Hepatocyte (in vitro differentiated cells): ENCODE data around the gene HPSE2. TPM values are rescaled to one million over a fixed set of nuclear protein-coding genes. Genes with fewer than 3 reads are reported as not detected.

Experiments used
- DNase-seq: peaks from one replicate; pipeline ENCODE4 v3.0.0-alpha.2; 2016; ENCODE audit warnings: low spot score
- H2AFZ ChIP-seq: fragments of 200-600 bp; sonication (generic); 2 replicates; pipeline ENCODE4 v1.6.0; 2016; ENCODE audit warnings: antibody characterized with exemption, mild to moderate bottlenecking
- H3K27ac ChIP-seq: fragments of 200-600 bp; sonication (generic); 2 replicates; pipeline ENCODE4 v1.5.1; 2016; ENCODE audit warnings: mild to moderate bottlenecking
- H3K27me3 ChIP-seq: fragments of 200-600 bp; sonication (generic); 2 replicates; pipeline ENCODE4 v1.6.1; 2016
- H3K36me3 ChIP-seq: fragments of 200-600 bp; sonication (generic); replicated peaks from 2 replicates; pipeline ENCODE4 v1.5.1; 2016; ENCODE audit warnings: low read depth; ENCODE audit not compliant: insufficient read depth
- H3K4me1 ChIP-seq: fragments of 200-600 bp; sonication (generic); 2 replicates; pipeline ENCODE4 v1.5.1; 2016; ENCODE audit warnings: mild to moderate bottlenecking, moderate library complexity; ENCODE audit not compliant: insufficient read depth
- H3K4me2 ChIP-seq: fragments of 200-600 bp; sonication (generic); 2 replicates; pipeline ENCODE4 v1.6.0; 2016
- H3K4me3 ChIP-seq: fragments of 200-600 bp; sonication (generic); 2 replicates; pipeline ENCODE4 v1.5.1; 2016; ENCODE audit warnings: mild to moderate bottlenecking
- H3K79me2 ChIP-seq: fragments of 200-600 bp; sonication (generic); 2 replicates; pipeline ENCODE4 v1.6.0; 2017; ENCODE audit warnings: mild to moderate bottlenecking
- H3K9me2 ChIP-seq: fragments of 200-600 bp; sonication (generic); replicated peaks from 2 replicates; pipeline ENCODE4 v1.6.0; 2017; ENCODE audit warnings: mild to moderate bottlenecking; ENCODE audit not compliant: insufficient read depth
- H3K9me3 ChIP-seq: fragments of 200-600 bp; sonication (generic); 2 replicates; pipeline ENCODE4 v1.5.1; 2016; ENCODE audit warnings: low read depth, mild to moderate bottlenecking
- H4K20me1 ChIP-seq: fragments of 200-600 bp; sonication (generic); 2 replicates; pipeline ENCODE4 v1.6.0; 2016; ENCODE audit warnings: mild to moderate bottlenecking; ENCODE audit not compliant: insufficient read depth, poor library complexity, severe bottlenecking
- EZH2 ChIP-seq: fragments of 200-600 bp; sonication (generic); IDR thresholded peaks from 2 replicates; pipeline ENCODE4 v1.6.1; 2016; ENCODE audit warnings: antibody characterized with exemption, mild to moderate bottlenecking, borderline replicate concordance
- EZH2phosphoT487 ChIP-seq: fragments of 200-600 bp; sonication (generic); IDR thresholded peaks from one replicate; pipeline ENCODE4 v1.6.1; 2018; ENCODE audit warnings: antibody characterized with exemption, mild to moderate bottlenecking, low read depth, moderate library complexity; ENCODE audit not compliant: unreplicated experiment, severe bottlenecking
- WGBS: methylation state at CpG from one replicate; pipeline ENCODE4 v1.1.6; 2016; ENCODE audit warnings: low lambda C conversion rate; ENCODE audit errors: missing lambda C conversion rate; 5-methylcytosine and 5-hydroxymethylcytosine counted together
- polyA plus RNA-seq: library from polyadenylated mRNA; unstranded; fragments of >200 nt; fragmentation: Nextera tagmentation; extraction: Ambion mirVana; gene quantifications from 2 replicates; pipeline ENCODE4 v1.2.1, GENCODE V29; 2016
- total RNA-seq: library from RNA; depleted of rRNA; stranded (reverse); fragments of >200 nt; gene quantifications from 2 replicates; pipeline ENCODE4 v1.2.3, GENCODE V29; 2014
- TF ChIP-seq, protein P1 (sequence below): fragments of 200-600 bp; sonication (generic); IDR thresholded peaks from 2 replicates; pipeline ENCODE4 v1.5.1; 2016; ENCODE audit warnings: antibody characterized with exemption, mild to moderate bottlenecking; ENCODE audit not compliant: poor library complexity

HPSE2 gene
- total and polyA plus RNA-seq, 2 experiments from 2014 or later, result 3.7 to 5.7 TPM

DNA sequence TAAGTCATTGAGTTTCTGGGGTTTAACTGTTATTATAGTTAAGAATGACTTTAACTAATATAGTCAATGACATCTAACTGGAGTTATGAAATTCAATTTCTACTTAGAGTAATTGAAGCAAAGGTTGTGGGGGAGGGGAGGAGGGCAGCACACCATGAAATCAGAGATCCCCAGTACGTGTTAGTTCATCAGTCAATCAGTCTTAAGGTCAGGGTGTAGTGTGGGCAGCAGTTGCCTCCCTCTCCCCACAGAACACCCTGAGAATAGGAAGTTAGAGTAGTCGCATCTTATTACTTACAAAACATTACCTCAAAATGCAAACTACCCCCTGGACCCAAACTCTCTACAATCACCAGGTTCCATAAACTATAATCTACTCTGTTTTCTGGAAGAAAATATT, 781.9 kb downstream of the HPSE2 start:
- no peaks in the 10 kb centered on the region for H3K36me3 ChIP-seq
- TF ChIP-seq EZH2phosphoT487, result no peak
- 80% methylated on average over 2 of the region's 2 CpGs for WGBS
- H4K20me1 ChIP-seq, result no peaks in the 10 kb centered on the region
- no peak overlapping the region for H3K27ac ChIP-seq
- no peaks in the 10 kb centered on the region for H3K4me1 ChIP-seq
- no peak overlapping the region for H3K4me2 ChIP-seq
- H3K79me2 ChIP-seq, result no peaks in the 10 kb centered on the region
- no peaks in the 10 kb centered on the region for H3K9me2 ChIP-seq
- DNase-seq, result no peak
- H3K27me3 ChIP-seq, result no peaks in the 10 kb centered on the region
- no peaks in the 10 kb centered on the region for H3K9me3 ChIP-seq
- H2AFZ ChIP-seq, result no peak overlapping the region
- H3K4me3 ChIP-seq, result no peak overlapping the region

DNA sequence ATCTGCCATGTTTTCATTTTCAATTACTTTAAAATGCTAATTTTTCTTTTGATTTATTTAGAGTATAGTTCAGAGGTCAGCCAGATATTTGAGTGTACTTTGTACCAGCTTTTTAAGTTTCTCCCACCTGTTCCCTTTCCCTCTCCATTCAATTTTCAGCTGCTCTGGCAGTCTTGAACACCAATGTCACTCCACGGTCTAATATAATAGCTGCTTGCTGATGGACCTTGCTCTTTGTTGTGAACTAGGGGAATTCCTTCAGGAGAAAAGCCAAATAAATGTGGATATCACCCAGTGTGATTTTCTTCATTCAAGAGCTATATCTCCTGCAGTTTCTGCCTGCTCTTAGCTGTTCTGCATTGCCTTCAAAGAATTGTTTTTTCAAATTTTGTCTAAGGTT, 785.0 kb downstream of the HPSE2 start:
- TF ChIP-seq EZH2 (no peak), EZH2phosphoT487 (no peak)
- TF ChIP-seq, protein P1, sequence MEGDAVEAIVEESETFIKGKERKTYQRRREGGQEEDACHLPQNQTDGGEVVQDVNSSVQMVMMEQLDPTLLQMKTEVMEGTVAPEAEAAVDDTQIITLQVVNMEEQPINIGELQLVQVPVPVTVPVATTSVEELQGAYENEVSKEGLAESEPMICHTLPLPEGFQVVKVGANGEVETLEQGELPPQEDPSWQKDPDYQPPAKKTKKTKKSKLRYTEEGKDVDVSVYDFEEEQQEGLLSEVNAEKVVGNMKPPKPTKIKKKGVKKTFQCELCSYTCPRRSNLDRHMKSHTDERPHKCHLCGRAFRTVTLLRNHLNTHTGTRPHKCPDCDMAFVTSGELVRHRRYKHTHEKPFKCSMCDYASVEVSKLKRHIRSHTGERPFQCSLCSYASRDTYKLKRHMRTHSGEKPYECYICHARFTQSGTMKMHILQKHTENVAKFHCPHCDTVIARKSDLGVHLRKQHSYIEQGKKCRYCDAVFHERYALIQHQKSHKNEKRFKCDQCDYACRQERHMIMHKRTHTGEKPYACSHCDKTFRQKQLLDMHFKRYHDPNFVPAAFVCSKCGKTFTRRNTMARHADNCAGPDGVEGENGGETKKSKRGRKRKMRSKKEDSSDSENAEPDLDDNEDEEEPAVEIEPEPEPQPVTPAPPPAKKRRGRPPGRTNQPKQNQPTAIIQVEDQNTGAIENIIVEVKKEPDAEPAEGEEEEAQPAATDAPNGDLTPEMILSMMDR, result no peak
- WGBS, result 41% methylated on average over 1 of the region's 1 CpG
- Histone ChIP-seq H3K36me3 (no peaks in the 10 kb centered on the region), H3K9me3 (no peaks in the 10 kb centered on the region), H3K79me2 (peaks cover 13% of the 10 kb centered on the region), H3K27me3 (no peaks in the 10 kb centered on the region), H3K4me2 (peak overlapping the region; percentile 25), H3K4me1 (no peaks in the 10 kb centered on the region), H3K27ac (no peak overlapping the region), H3K9me2 (no peaks in the 10 kb centered on the region), H3K4me3 (no peak overlapping the region), H2AFZ (no peak overlapping the region), H4K20me1 (no peaks in the 10 kb centered on the region)
- no peak for DNase-seq

DNA sequence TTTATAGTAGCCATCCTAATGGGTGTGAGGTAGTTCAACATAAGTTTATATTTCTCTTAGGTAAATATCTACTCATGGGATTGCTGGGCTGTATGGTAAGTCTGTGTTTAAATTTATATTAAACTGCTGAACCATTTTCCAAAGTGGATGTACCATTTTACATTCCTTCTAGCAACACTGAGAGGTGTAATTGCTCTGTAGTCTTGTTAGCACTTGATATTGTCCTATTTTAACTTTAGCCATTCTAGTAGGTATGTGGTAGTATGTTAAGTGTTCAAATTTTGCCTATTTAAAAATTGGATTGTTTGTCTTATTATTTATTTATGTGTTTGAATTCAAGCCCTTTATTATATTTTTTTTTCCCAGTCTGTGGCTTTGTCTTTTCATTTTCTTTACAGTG, 786.4 kb downstream of the HPSE2 start:
- Histone ChIP-seq H4K20me1 (no peaks in the 10 kb centered on the region), H3K9me3 (no peaks in the 10 kb centered on the region), H3K27ac (no peak overlapping the region), H3K36me3 (no peaks in the 10 kb centered on the region), H3K9me2 (no peaks in the 10 kb centered on the region), H2AFZ (no peak overlapping the region), H3K4me3 (no peak overlapping the region), H3K4me1 (no peaks in the 10 kb centered on the region), H3K27me3 (no peaks in the 10 kb centered on the region), H3K79me2 (peaks cover 14% of the 10 kb centered on the region), H3K4me2 (no peak overlapping the region)
- no peak for DNase-seq
- no peak for TF ChIP-seq EZH2phosphoT487
- no peak for TF ChIP-seq EZH2

DNA sequence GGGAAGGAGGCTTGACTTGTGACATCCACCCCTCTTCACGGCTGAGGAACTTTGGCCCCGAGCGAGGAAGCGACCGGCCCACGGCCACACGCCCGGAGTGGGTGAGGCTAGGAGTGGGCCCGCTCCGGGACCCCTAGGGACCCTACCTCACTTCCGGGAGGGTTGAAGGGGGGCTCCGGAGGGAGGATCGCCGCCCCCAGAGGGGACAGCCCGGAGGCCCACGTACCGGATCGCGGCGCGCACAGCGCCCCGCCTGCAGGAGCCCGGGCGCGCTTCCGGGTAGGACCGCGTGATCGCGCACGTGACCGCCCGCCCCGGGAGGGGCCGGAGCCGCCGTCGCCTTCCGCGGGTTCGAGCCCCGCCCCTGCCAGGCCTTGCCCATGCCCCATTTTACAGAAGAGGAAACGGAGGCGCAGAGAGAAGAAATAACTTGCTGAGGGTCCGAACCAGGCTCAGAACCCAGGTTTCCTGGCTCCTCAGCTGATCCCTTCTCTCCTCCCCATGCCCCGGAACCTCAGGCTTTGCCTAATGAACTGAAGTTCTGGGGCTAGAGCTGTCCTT, 788.9 kb downstream of the HPSE2 start, which contains the start of gene HPS1:
HPS1 (minus strand) TSS at position 275 of the 561 bp plus-strand sequence. CDS start 3,695 bp downstream, outside the sequence.
- Histone ChIP-seq H3K4me2 (peak within 1 kb of the TSS; percentile 93), H4K20me1 (no peaks in the 10 kb centered on the region), H3K9me2 (no peaks in the 10 kb centered on the region), H2AFZ (peak within 1 kb of the TSS; percentile 99), H3K79me2 (peaks cover 14% of the 10 kb centered on the region), H3K36me3 (no peaks in the 10 kb centered on the region), H3K27ac (peak within 1 kb of the TSS; percentile 95), H3K9me3 (no peaks in the 10 kb centered on the region), H3K4me3 (peak within 1 kb of the TSS; percentile 69), H3K4me1 (no peaks in the 10 kb centered on the region), H3K27me3 (no peaks in the 10 kb centered on the region)
- 4% methylated on average over 42 of the region's 47 CpGs for WGBS
- TF ChIP-seq, protein P1, result no peak
- TF ChIP-seq EZH2 (no peak), EZH2phosphoT487 (no peak)
- DNase-seq, result peak; percentile 91
